Ascending aorta (tissue), 2 donors: Measurements from ENCODE around the gene ALG13. TPM values are rescaled to one million over a fixed set of nuclear protein-coding genes. Genes with fewer than 3 reads are reported as not detected.

Source experiments
- DNase-seq, 2 donors: peaks; one replicate each; pipeline ENCODE4 v3.0.0-alpha.2; 2019; ENCODE audit warnings: low spot score in 2 of 2
- H3K27ac ChIP-seq, 2 donors: fragments of 200-600 bp; sonication (generic); one replicate each; pipeline ENCODE4 v1.5.1; 2016 to 2017; ENCODE audit warnings: mild to moderate bottlenecking in 1 of 2
- H3K27me3 ChIP-seq: fragments of 200-600 bp; sonication (generic); one replicate; pipeline ENCODE4 v1.5.1; 2017
- H3K36me3 ChIP-seq, 2 donors: fragments of 200-600 bp; sonication (generic); one replicate each; pipeline ENCODE4 v1.5.1; 2016
- H3K4me1 ChIP-seq, 2 donors: fragments of 200-600 bp; sonication (generic); one replicate each; pipeline ENCODE4 v1.5.1; 2016 to 2017; ENCODE audit warnings: mild to moderate bottlenecking in 1 of 2
- H3K4me3 ChIP-seq, 2 donors: fragments of 200-600 bp; sonication (generic); one replicate each; pipeline ENCODE4 v1.5.1; 2016 to 2017; ENCODE audit warnings: mild to moderate bottlenecking in 1 of 2
- H3K9me3 ChIP-seq, 2 donors: fragments of 200-600 bp; sonication (generic); one replicate each; pipeline ENCODE4 v1.5.1; 2016
- intact Hi-C: fragments of 100-400 bp; cut with DNase I; formaldehyde crosslinking; loops from one replicate; pipeline ENCODE4 v1.15.1; 2023
- total RNA-seq: library from RNA; depleted of rRNA; stranded (reverse); fragments of >200 nt; gene quantifications from one replicate; pipeline ENCODE4 v1.1.0, GENCODE V29; 2016
- TF ChIP-seq, protein P1 (sequence below), 3 experiments: fragments of 200-600 bp in 2 of 3; fragments of 450-650 bp in 1 of 3; sonication (generic) in 2 of 3; IDR thresholded peaks; one replicate each; pipeline ENCODE4 v1.5.1; 2016 to 2019; ENCODE audit warnings: antibody characterized with exemption in 3 of 3, mild to moderate bottlenecking in 1 of 3, moderate library complexity in 1 of 3

The ALG13 gene
- total RNA-seq, 1 donor from 2014 or later: 21.1 TPM

- Histone ChIP-seq H3K36me3 (peaks cover 0 to 17% of the 10 kb centered on the region in 2 donors), H3K4me1 (no peaks in the 10 kb centered on the region), H3K9me3 (no peaks in the 10 kb centered on the region), H3K27me3 (no peaks in the 10 kb centered on the region), H3K4me3 (no peak overlapping the region), H3K27ac (no peak overlapping the region)
- intact Hi-C loops: no loop called here
- DNase-seq: no peak
- TF ChIP-seq, protein P1, sequence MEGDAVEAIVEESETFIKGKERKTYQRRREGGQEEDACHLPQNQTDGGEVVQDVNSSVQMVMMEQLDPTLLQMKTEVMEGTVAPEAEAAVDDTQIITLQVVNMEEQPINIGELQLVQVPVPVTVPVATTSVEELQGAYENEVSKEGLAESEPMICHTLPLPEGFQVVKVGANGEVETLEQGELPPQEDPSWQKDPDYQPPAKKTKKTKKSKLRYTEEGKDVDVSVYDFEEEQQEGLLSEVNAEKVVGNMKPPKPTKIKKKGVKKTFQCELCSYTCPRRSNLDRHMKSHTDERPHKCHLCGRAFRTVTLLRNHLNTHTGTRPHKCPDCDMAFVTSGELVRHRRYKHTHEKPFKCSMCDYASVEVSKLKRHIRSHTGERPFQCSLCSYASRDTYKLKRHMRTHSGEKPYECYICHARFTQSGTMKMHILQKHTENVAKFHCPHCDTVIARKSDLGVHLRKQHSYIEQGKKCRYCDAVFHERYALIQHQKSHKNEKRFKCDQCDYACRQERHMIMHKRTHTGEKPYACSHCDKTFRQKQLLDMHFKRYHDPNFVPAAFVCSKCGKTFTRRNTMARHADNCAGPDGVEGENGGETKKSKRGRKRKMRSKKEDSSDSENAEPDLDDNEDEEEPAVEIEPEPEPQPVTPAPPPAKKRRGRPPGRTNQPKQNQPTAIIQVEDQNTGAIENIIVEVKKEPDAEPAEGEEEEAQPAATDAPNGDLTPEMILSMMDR (IDR thresholded peaks at IDR 0.05): no peak
These were observed 50.4 kb downstream of the ALG13 start for GRCh38 chrX:111731351-111731750.

- H3K36me3 ChIP-seq: peaks cover 0 to 9% of the 10 kb centered on the region in 2 donors
- DNase-seq: no peak
- no peaks in the 10 kb centered on the region for H3K9me3 ChIP-seq
- TF ChIP-seq, protein P1 (IDR thresholded peaks at IDR 0.05): no peak
- intact Hi-C loops: no loop called here
- no peaks in the 10 kb centered on the region for H3K4me1 ChIP-seq
- no peaks in the 10 kb centered on the region for H3K27me3 ChIP-seq
- H3K27ac ChIP-seq: no peak overlapping the region
- H3K4me3 ChIP-seq: no peak overlapping the region
These were observed 55.6 kb downstream of the ALG13 start for GRCh38 chrX:111736571-111736970.

DNA sequence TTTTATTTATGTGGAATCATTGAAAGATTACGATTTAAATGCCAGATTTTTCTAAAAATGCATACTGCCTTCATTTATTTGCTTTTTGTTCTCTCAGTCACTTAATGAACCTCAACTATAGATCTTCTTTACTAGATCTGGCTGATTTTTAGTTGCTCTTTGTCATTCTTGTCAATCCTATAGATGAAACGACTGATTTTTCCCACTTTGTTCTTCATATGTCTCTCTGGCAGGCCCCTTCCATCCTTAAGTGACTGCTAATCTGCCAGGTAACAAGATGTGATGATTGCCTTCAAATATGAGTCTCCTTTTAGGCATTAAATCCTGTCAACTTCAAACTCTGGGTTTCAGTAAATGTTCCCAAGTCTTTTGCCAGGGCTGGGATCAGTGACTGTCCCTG is 61.0 kb downstream of the ALG13 start:
- Histone ChIP-seq H3K4me1 (no peaks in the 10 kb centered on the region), H3K36me3 (peaks cover 0 to 6% of the 10 kb centered on the region in 2 donors), H3K27ac (no peak overlapping the region), H3K9me3 (no peaks in the 10 kb centered on the region), H3K27me3 (no peaks in the 10 kb centered on the region), H3K4me3 (no peak overlapping the region)
- intact Hi-C loops: no loop called here
- TF ChIP-seq, protein P1 (IDR thresholded peaks at IDR 0.05): no peak
- DNase-seq: no peak

DNA sequence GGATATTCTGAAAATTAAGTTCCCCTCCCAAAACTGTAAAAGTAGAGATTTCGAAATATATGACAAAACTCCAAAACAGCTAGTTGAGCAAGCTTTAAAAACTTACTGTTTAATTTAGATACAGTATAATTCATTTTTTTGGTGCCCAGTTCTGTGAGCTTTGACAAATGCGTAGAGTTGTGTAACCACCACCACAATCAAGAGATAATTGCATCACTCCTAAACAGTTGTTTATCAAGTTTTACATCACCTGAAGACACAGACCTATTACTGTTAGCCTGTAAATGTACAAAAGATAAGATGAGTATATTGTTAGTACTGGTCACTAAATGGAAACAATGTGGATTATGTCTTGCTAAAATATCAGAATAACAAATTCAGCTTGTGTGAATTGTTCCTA is 62.3 kb downstream of the ALG13 start:
- peaks cover 0 to 6% of the 10 kb centered on the region in 2 donors for H3K36me3 ChIP-seq
- no peak overlapping the region for H3K27ac ChIP-seq
- H3K4me3 ChIP-seq: no peak overlapping the region
- no peaks in the 10 kb centered on the region for H3K27me3 ChIP-seq
- H3K4me1 ChIP-seq: no peaks in the 10 kb centered on the region
- H3K9me3 ChIP-seq: no peaks in the 10 kb centered on the region
- DNase-seq: no peak
- TF ChIP-seq, protein P1 (IDR thresholded peaks at IDR 0.05): no peak
- intact Hi-C loops: no loop called here

- H3K9me3 ChIP-seq: no peaks in the 10 kb centered on the region
- H3K27me3 ChIP-seq: no peaks in the 10 kb centered on the region
- H3K27ac ChIP-seq: no peak overlapping the region
- no peak for DNase-seq
- TF ChIP-seq, protein P1 (IDR thresholded peaks at IDR 0.05): no peak
- H3K36me3 ChIP-seq: peaks cover 4 to 16% of the 10 kb centered on the region in 2 donors
- H3K4me3 ChIP-seq: no peak overlapping the region
- no peaks in the 10 kb centered on the region for H3K4me1 ChIP-seq
- intact Hi-C loops: no loop called here
These were observed 75.5 kb downstream of the ALG13 start for GRCh38 chrX:111756486-111756885.

DNA sequence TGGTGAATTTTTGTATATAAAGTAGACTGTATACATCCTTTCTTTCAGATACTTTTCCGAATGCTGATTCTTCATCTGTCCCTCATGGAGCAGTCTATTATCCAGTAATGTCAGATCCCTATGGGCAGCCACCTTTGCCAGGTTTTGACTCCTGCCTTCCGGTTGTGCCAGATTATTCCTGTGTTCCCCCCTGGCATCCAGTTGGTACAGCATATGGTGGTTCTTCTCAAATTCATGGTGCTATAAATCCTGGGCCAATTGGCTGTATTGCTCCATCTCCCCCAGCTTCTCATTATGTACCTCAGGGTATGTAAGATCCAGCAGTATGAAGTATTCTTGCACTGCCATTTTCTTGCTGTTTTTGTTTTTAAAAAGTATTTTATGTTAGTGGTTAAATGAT is 78.7 kb downstream of the ALG13 start:
- Histone ChIP-seq H3K4me3 (no peak overlapping the region), H3K36me3 (no peaks in the 10 kb centered on the region), H3K27me3 (no peaks in the 10 kb centered on the region), H3K27ac (no peak overlapping the region), H3K9me3 (no peaks in the 10 kb centered on the region), H3K4me1 (no peaks in the 10 kb centered on the region)
- TF ChIP-seq, protein P1 (IDR thresholded peaks at IDR 0.05): no peak
- intact Hi-C loops: no loop called here
- no peak for DNase-seq
